GM12878 (cell line): ENCODE measurements around the gene EPHB1. TPM values are rescaled to one million over a fixed set of nuclear protein-coding genes. Genes with fewer than 3 reads are reported as not detected.

Experiments used
- ATAC-seq: fragments of 200-7000 bp; cut with Tn5 transposase; 3 replicates; pipeline ENCODE4 v1.9.1; 2020; ENCODE audit warnings: mild to moderate bottlenecking, moderate library complexity
- BruUV-seq: library from RNA; stranded (reverse); fragments of 400-500 nt; replicated peaks from 2 replicates; lab custom pipeline; 2021; lab: Mats Ljungman, UMichigan
- CTCF ChIA-PET: fragments of 300-600 bp; sonication (Branson Sonifier 250); formaldehyde crosslinking; extraction: SDS; loops from one replicate; lab custom pipeline; 2021; ENCODE audit warnings: inconsistent platforms; lab: Yijun Ruan, JAX
- POLR2A ChIA-PET: fragments of 350-600 bp; formaldehyde crosslinking; extraction: SDS; loops from one replicate; lab custom pipeline; 2021; ENCODE audit warnings: inconsistent platforms; lab: Charles Lee
- RAD21 ChIA-PET: fragments of 300-600 bp; sonication (Branson Sonifier 250); formaldehyde crosslinking; loops from one replicate; lab custom pipeline; 2023; ENCODE audit warnings: antibody characterized with exemption; ENCODE audit not compliant: unreplicated experiment; lab: Charles Lee
- SMC1A ChIA-PET: fragments of 300-600 bp; sonication (Branson Sonifier 250); formaldehyde crosslinking; loops from one replicate; lab custom pipeline; 2023; ENCODE audit not compliant: unreplicated experiment, uncharacterized antibody; lab: Charles Lee
- DNase-seq: peaks from one replicate; pipeline ENCODE4 v3.0.0-alpha.2; 2011; ENCODE audit warnings: low read depth, low spot score
- FAIRE-seq: peaks from 3 replicates; lab custom pipeline; 2011; peaks lifted over from hg19 to GRCh38; lab: Jason Lieb, UNC
- H2AFZ ChIP-seq: 2 replicates; pipeline ENCODE4 v1.6.0; 2011; ENCODE audit warnings: low read depth, low read length, control low read depth; ENCODE audit not compliant: control insufficient read depth
- H3K27ac ChIP-seq: 2 replicates; pipeline ENCODE4 v1.5.1; 2011; ENCODE audit warnings: control low read depth; ENCODE audit not compliant: control insufficient read depth, insufficient read depth
- H3K27me3 ChIP-seq, 2 experiments: replicated peaks in 1 of 2; 2 replicates each; pipeline versions ENCODE4 v1.6.0 to v1.6.1; 2011; ENCODE audit warnings: low read length in 1 of 2; ENCODE audit not compliant: control insufficient read depth in 2 of 2, insufficient read depth in 2 of 2
- H3K36me3 ChIP-seq, 2 experiments: 2 replicates each; pipeline ENCODE4 v1.5.1; 2011; ENCODE audit warnings: low read length in 1 of 2; ENCODE audit not compliant: control insufficient read depth in 2 of 2, insufficient read depth in 2 of 2
- H3K4me1 ChIP-seq: 2 replicates; pipeline ENCODE4 v1.6.1; 2011; ENCODE audit warnings: mild to moderate bottlenecking, low read length, moderate library complexity, mixed read lengths; ENCODE audit not compliant: control insufficient read depth, insufficient read depth
- H3K4me2 ChIP-seq: 2 replicates; pipeline ENCODE4 v1.6.0; 2011; ENCODE audit warnings: control low read depth; ENCODE audit not compliant: control insufficient read depth, insufficient read depth
- H3K4me3 ChIP-seq: fragments of 200-600 bp; sonication (generic); 2 replicates; pipeline ENCODE4 v1.5.1; 2016
- H3K79me2 ChIP-seq: 2 replicates; pipeline ENCODE4 v1.6.0; 2011; ENCODE audit warnings: low read length; ENCODE audit not compliant: control insufficient read depth, insufficient read depth
- H3K9ac ChIP-seq: 2 replicates; pipeline ENCODE4 v1.8.0; 2011; ENCODE audit warnings: low read length, control low read depth, mixed read lengths; ENCODE audit not compliant: control insufficient read depth, insufficient read depth
- H3K9me3 ChIP-seq: replicated peaks from 3 replicates; pipeline ENCODE4 v1.5.1; 2011; ENCODE audit warnings: mild to moderate bottlenecking, low read length; ENCODE audit not compliant: control insufficient read depth, insufficient read depth
- H4K20me1 ChIP-seq: 2 replicates; pipeline ENCODE4 v1.6.0; 2011; ENCODE audit not compliant: control insufficient read depth, insufficient read depth
- ATF3 ChIP-seq: IDR thresholded peaks from 2 replicates; pipeline ENCODE4 v1.6.1; 2011; ENCODE audit warnings: low read depth, mild to moderate bottlenecking, low read length, moderate library complexity, borderline replicate concordance; ENCODE audit errors: extremely low read depth
- CREB1 ChIP-seq: IDR thresholded peaks from 2 replicates; pipeline ENCODE4 v1.6.1; 2012; ENCODE audit warnings: low read depth, mild to moderate bottlenecking, inconsistent platforms
- MTA3 ChIP-seq: IDR thresholded peaks from 2 replicates; pipeline ENCODE4 v1.6.1; 2012; ENCODE audit warnings: low read length, inconsistent platforms, borderline replicate concordance
- NBN ChIP-seq: fragments of 450-650 bp; IDR thresholded peaks from 2 replicates; pipeline ENCODE4 v1.6.1; 2016
- NKRF ChIP-seq: fragments of 450-650 bp; conservative IDR thresholded peaks from 2 replicates; pipeline ENCODE4 v1.6.1; 2017; ENCODE audit warnings: mild to moderate bottlenecking, moderate library complexity
- RBBP5 ChIP-seq: fragments of 200-600 bp; sonication (generic); conservative IDR thresholded peaks from 2 replicates; pipeline ENCODE4 v1.6.1; 2016
- RFX5 ChIP-seq: IDR thresholded peaks from 2 replicates; pipeline ENCODE4 v1.6.1; 2011; ENCODE audit warnings: low read depth, low read length, improper control_type of control experiment
- SREBF2 ChIP-seq: IDR thresholded peaks from 2 replicates; pipeline ENCODE4 v1.6.1; 2012; ENCODE audit warnings: mild to moderate bottlenecking, low read length
- TCF3 ChIP-seq: IDR thresholded peaks from 2 replicates; pipeline ENCODE4 v1.6.1; 2012; ENCODE audit warnings: low read depth, mild to moderate bottlenecking, low read length, borderline replicate concordance; ENCODE audit not compliant: insufficient read depth
- ZNF384 ChIP-seq: IDR thresholded peaks from 2 replicates; pipeline ENCODE4 v1.6.1; 2012; ENCODE audit warnings: low read depth, mild to moderate bottlenecking, low read length, improper control_type of control experiment, borderline replicate concordance
- ZNF687 ChIP-seq: fragments of 450-650 bp; IDR thresholded peaks from 2 replicates; pipeline ENCODE4 v1.6.1; 2017; ENCODE audit warnings: mild to moderate bottlenecking, moderate library complexity
- WGBS: methylation state at CpG from one replicate; pipeline ENCODE4 v1.1.6; 2016; ENCODE audit warnings: low lambda C conversion rate; ENCODE audit not compliant: insufficient replicate concordance, insufficient coverage; ENCODE audit errors: missing lambda C conversion rate; 5-methylcytosine and 5-hydroxymethylcytosine counted together
- in situ Hi-C: fragments of 300-500 bp; cut with MboI; formaldehyde crosslinking; loops from 9 replicates; pipeline ENCODE4 v1.14.3; 2018; ENCODE audit warnings: mixed read lengths
- intact Hi-C: fragments of 100-400 bp; cut with micrococcal nuclease; formaldehyde crosslinking; loops from one replicate; pipeline ENCODE4 v1.14.2; 2022; ENCODE audit not compliant: unreplicated experiment
- polyA plus RNA-seq, 11 experiments: library from polyadenylated mRNA; depleted of rRNA in 4 of 11; unstranded in 6 of 11; stranded (reverse) in 5 of 11; fragments of >200 nt; fragmentation: Nextera tagmentation in 4 of 11; fragmentation: Illumina TruSeq in 1 of 11; extraction: Ambion mirVana in 4 of 11; extraction: Trizol in 1 of 11; gene quantifications; 1 replicate in 1 of 11; 2 replicates in 10 of 11; pipeline versions ENCODE4 v1.2.1 to v1.2.3, GENCODE V29; 2011 to 2016; ENCODE audit warnings: inconsistent platforms in 2 of 11, missing spikeins in 2 of 11, low read depth in 1 of 11
- total RNA-seq, 4 experiments: library from RNA; depleted of rRNA in 3 of 4; stranded (reverse); fragments of >200 nt in 3 of 4; fragmentation: Illumina TruSeq in 1 of 4; extraction: Trizol in 1 of 4; gene quantifications; 2 replicates each; pipeline versions ENCODE4 v1.2.1 to v1.2.3, GENCODE V29; 2013 to 2021

EPHB1 gene
- total and polyA plus RNA-seq, 10 of the 15 experiments (the other 5 are each of a cell fraction or from before 2014, with no cell fraction given): 0.33 to 23.8 (median 1.2) TPM

DNA sequence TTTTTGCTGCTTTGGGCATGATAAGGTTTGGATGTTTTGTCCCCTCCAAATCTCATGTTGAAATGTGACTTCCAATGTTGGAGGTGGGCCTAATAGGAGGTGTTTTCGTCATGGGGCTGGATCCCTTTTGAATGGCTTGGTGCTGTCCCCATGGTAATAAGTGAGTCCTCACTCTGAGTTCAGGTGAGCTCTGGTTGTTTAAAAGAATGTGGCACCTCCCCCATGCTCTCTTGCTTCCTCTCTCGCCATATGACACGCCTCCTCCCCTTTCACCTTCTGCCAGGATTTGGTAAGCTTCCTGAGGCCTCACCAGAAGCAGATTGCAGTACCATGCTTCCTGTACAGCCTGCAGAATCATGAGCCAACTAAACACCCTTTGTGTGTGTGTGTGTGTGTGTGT is 255.5 kb downstream of the EPHB1 start:
- RAD21 ChIA-PET: no interaction called here
- no peak for FAIRE-seq
- BruUV-seq: no TSS peak

More for the DNA sequence above, 255.5 kb downstream of the EPHB1 start:
- H4K20me1 ChIP-seq: no peaks in the 10 kb centered on the region
- 21% methylated on average over 3 of the region's 3 CpGs for WGBS
- H3K9ac ChIP-seq: no peak overlapping the region
- no peak overlapping the region for H2AFZ ChIP-seq
- intact Hi-C loops: no loop called here
- H3K4me2 ChIP-seq: no peak overlapping the region
- H3K27me3 ChIP-seq: no peaks in the 10 kb centered on the region
- ChIA-PET POLR2A (no interaction called here), CTCF (interaction anchor here (1.0 kb wide), 1 partner anchor 144 kb away, joined by 3 read pairs; no protein-coding TSS in a partner anchor), SMC1A (interaction anchor here (0.9 to 1.5 kb wide), 4 partner anchors 8 to 146 kb away, joined by 3 to 4 read pairs (median 3); no protein-coding TSS in a partner anchor)
- H3K36me3 ChIP-seq: peaks cover 0 to 2% of the 10 kb centered on the region in 2 experiments; a peak in 3 of 4 replicates
- in situ Hi-C loops: no loop called here
- H3K9me3 ChIP-seq: no peaks in the 10 kb centered on the region
- TF ChIP-seq RBBP5 (no peak), CREB1 (no peak), ZNF687 (no peak), NBN (no peak), ATF3 (no peak), MTA3 (no peak), RFX5 (no peak), TCF3 (no peak), NKRF (no peak), ZNF384 (no peak), SREBF2 (no peak)
- ATAC-seq (no peak), DNase-seq (no peak)
- H3K27ac ChIP-seq: no peak overlapping the region
- no peaks in the 10 kb centered on the region for H3K79me2 ChIP-seq
- H3K4me3 ChIP-seq: no peak overlapping the region
- no peaks in the 10 kb centered on the region for H3K4me1 ChIP-seq
